ENCODE data around the gene GNAQ.
"Not testable (repeated sequence)": the region's sequence is repeated elsewhere in the genome, so short reads cannot be mapped to it uniquely, and the experiment has no call there.

GNAQ gene

DNA sequence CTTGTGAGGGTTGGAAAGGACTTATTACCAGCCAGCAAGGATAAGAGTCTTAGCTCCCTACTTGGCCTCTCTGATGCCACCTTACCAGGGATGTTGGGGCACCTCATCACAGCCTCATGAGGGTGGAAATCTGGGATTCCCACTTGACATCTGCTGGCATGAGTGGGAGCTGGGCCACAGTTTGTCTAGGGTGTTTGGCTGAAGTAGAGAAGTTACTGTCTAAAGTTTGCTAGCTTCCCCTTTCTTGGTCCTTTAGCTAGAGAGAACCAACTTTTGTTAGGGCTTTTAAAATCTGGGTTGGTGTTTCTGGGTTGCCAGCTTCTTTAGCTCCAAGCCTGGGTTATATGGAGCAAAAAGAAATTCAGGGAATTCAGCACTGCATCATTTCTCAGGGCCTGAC, 326.0 kb downstream of the GNAQ start:
- DNase-seq (ENCODE audit: low spot score): no peak

GRCh38 chr9:77702521-77703390, 328.9 kb downstream of the GNAQ start:
- FAIRE-seq; DNase-seq (ENCODE audit: low spot score): not testable (repeated sequence)

More for the DNA sequence above, 326.0 kb downstream of the GNAQ start:
- no peak for FAIRE-seq

- DNase-seq (ENCODE audit: low spot score) (no peak), FAIRE-seq (no peak)
Measured at GRCh38 chr9:77697238-77697984, 334.2 kb downstream of the GNAQ start.

- FAIRE-seq; DNase-seq (ENCODE audit: low spot score): not testable (repeated sequence)
Measured at GRCh38 chr9:77690723-77691122, 340.9 kb downstream of the GNAQ start.

- FAIRE-seq; DNase-seq (ENCODE audit: low spot score): not testable (repeated sequence)
Measured at GRCh38 chr9:77690119-77690518, 341.5 kb downstream of the GNAQ start.

DNA sequence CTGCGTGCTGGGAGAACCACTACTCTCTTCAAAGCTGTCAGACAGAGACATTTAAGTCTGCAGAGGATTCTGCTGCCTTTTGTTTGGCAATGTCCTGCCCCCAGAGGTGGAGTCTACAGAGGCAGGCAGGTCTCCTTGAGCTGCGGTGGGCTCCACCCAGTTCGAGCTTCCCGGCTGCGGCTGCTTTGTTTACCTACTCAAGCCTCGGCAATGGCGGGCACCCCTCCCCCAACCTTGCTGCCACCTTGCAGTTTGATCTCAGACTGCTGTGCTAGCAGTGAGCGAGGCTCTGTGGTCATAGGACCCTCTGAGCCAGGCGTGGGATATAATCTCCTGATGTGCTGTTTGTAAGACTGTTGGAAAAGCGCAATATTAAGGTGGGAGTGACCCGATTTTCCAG, 343.9 kb downstream of the GNAQ start:
- DNase-seq (ENCODE audit: low spot score): not testable (repeated sequence)

GRCh38 chr9:77680581-77680980, 351.0 kb downstream of the GNAQ start:
- no peak for FAIRE-seq
- no peak for DNase-seq (ENCODE audit: low spot score)

More for the DNA sequence above, 343.9 kb downstream of the GNAQ start:
- FAIRE-seq: not testable (repeated sequence)

DNA sequence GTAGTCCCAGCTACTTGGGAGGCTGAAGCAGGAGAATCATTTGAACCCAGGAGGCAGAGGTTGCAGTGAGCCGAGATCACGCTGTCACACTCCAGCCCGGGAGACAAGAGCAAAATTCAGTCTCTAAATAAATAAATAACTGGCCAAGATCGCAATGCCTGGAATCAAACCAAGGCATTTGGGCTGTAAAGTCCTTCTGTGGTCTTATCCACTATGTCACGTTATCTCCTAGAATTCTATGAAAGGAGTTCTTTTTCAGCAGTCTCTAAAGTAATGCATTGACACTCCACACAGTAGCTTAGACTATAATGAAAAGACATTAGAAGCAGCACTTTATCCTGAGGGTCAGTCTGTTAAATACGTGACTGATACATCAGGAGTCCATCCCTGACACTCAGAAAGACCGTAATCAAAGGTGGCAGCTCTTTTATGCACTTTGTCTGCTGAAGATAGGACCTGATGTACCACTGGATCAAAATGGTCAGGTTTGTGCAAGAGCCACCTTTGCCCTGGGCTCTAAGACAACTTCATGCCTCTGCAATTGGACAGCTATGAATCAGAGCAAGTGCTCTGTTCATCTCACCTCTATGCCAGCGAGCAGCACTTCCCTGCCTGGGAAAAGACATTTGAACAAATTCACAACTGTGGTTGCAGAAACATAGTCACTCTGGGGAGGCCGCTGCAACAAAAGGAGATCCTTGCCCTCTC, 351.8 kb downstream of the GNAQ start:
- no peak for DNase-seq (ENCODE audit: low spot score)
- FAIRE-seq: no peak

DNA sequence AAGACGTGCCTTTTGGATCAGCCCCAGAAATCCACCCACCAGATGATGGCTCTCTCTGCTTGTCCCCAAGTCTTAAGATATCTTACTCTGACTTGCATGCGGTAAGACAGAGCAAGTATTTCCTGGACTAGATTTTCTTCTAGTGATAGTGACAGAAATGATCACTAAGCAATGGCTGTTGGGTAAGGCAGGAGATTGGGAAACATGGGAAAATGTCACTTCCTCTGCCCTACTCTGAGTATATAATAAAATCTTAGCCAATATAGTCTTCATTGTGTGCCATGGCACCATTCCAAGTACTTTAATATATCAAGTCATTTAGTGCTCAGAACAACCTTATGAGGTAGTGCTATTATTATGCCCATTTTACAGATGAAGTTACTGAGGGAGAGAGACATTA, 352.5 kb downstream of the GNAQ start:
- no peak for DNase-seq (ENCODE audit: low spot score)
- FAIRE-seq: no peak

GRCh38 chr9:77677957-77678535, 353.6 kb downstream of the GNAQ start:
- FAIRE-seq: no peak
- no peak for DNase-seq (ENCODE audit: low spot score)

GRCh38 chr9:77677397-77677796, 354.2 kb downstream of the GNAQ start:
- DNase-seq (ENCODE audit: low spot score): no peak
- no peak for FAIRE-seq

- DNase-seq (ENCODE audit: low spot score) (no peak), FAIRE-seq (no peak)
Measured at GRCh38 chr9:77673941-77674791, 357.4 kb downstream of the GNAQ start.

DNA sequence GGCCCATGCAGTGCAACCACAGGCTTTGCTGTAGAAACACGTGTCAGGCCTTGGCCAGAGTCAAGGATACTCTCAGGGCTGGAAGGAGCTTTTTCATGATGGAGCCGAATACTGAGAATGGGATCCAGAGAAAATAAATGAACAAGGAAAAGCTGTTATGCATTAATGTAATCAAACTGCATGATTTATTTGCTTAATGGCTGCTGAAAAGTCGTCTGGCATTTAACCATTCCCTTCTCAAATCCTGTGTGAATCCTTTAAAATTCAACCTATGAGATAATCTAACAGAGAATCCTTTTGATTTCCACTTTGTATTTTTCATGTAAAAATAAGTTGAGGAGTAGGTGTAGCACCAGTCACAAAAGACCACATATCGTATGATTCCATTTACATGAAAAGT, 359.4 kb downstream of the GNAQ start:
- DNase-seq (ENCODE audit: low spot score): no peak
- no peak for FAIRE-seq

DNA sequence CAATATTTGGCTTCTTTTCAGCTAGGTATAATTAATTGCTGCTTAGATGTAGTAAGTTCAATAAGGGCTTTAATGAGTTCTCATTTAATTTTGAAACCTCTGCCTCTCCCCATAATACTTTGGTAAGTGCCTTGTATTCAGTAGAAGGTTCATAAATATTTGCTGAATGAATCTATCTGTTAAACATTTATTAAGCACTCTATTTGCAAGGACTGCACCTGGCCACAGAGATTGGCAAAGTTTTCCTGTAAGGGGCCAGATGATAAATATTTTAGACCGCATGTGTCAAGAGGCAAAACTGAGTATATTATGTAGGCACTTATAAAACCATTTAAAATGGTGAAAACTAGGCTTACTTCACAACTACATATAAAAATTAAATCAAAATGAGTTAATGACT, 364.5 kb downstream of the GNAQ start:
- DNase-seq (ENCODE audit: low spot score) (no peak), FAIRE-seq (no peak)

Measured in urothelium cell line (cell line).